Cardiac ventricle fibroblast (primary cell): Measurements from ENCODE around the gene SLC3A2. TPM values are rescaled to one million over a fixed set of nuclear protein-coding genes. Genes with fewer than 3 reads are reported as not detected.

Experiments
- total RNA-seq: library from RNA; depleted of rRNA; stranded (reverse); fragments of >200 nt; gene quantifications from 2 replicates; pipeline ENCODE4 v1.2.3, GENCODE V29; 2015

Gene SLC3A2
- total RNA-seq = 96.0 and 99.3 TPM in 2 replicates

DNA sequence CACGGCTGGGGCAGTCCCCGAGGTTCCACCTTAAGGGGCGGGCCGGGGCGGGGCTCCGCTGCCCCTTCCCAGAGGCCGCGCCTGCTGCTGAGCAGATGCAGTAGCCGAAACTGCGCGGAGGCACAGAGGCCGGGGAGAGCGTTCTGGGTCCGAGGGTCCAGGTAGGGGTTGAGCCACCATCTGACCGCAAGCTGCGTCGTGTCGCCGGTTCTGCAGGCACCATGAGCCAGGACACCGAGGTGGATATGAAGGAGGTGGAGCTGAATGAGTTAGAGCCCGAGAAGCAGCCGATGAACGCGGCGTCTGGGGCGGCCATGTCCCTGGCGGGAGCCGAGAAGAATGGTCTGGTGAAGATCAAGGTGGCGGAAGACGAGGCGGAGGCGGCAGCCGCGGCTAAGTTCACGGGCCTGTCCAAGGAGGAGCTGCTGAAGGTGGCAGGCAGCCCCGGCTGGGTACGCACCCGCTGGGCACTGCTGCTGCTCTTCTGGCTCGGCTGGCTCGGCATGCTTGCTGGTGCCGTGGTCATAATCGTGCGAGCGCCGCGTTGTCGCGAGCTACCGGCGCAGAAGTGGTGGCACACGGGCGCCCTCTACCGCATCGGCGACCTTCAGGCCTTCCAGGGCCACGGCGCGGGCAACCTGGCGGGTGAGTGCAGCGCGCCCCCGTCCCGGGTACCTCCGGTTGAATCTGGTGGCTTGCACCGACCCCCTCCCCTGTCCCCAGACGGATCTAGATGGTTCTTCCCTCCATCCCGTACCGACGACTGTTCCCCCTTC lies at the start of gene SLC3A2:
Gene SLC3A2, plus strand, starts transcription at position 94 of the 776 bp plus-strand sequence. Its CDS starts 128 bp downstream, at position 222.

DNA sequence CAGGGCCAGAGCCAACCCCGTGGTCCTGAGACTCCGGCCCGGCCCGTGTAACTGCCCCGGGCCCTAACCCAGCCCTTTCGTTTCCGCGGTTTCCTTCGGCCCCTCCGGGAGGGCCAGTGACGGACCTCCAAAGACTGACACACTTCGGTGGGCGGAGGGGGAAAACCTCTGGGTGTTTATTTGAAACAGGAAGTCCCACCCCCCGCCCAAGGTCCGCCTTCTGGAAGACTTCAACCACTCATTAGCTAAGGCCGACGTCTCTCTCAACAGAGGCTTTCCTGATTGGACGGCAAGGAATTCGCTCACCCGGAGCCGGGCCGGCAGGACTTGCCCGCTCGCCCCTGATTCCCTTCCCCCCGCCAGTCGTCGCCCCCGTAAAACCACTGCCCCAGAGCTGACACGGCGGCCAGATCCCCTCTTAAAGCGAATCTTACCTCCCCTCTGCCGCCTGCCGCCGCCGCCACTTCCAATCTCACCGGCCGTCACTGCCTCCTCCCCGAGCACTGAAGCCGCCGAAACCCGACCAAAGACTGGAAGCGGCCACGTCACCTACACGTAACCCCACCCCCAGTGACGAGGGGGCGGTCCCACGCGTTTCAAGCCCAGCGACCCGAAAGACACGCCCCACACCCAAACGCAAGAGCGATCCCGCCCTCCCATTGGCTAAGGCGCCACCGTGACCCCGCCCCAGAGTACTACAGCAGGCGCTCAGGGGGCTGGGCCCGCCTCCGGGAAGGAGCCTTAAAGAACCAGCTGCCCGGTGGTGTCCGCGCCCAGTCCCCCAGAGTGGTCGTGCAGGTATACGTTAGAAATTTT lies 49.0 kb upstream of the SLC3A2 start, which contains the start of gene STX5:
Gene STX5, minus strand, starts transcription at position 532 of the 816 bp plus-strand sequence. CDS start 808 bp downstream, outside the sequence.

DNA sequence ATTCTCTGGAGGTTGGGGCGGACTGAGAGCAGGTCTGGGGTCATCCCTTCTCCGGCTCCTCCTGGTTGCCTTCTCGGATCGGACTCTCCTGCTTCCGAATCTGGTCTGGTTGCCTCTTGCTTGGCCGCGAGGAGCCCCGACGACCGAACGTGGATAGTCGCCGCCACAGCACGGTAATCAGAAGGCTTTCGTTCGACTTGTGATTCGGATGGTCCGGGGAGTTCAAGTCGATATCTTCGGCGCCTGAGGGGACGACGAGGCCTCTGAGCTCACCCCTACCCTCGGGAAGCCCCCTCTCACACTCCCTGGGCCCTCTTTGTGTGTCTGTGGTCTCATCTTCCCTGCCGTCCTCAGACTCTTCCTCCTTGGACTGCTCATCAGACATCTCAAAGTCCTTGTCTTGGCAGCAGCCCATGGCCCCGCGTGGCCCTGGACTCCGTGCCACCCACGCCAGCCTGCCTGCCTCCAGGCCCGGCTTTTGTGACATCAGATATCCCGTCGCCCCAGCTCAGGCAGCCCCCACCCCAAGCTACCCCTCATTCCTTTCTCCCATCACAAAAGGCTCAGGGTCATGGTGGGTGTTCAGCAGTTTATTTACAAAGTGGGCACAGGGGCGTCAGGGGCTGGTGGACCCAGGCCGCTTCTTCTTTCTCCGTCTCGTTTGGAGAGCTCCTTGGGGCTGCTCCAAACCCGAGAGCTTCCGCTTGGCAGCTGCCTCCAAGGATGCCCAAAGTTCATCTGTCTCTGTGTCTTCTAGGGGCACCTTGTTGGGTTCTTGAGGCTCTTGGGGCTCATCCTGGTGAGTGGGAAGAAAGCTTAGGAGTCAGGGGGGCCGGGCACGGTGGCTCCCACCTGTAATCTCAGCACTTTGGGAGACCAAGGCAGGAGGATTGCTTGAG lies 48.1 kb upstream of the SLC3A2 start, which contains the start of gene TEX54:
Gene TEX54, minus strand, starts transcription at position 506 of the 899 bp plus-strand sequence.

DNA sequence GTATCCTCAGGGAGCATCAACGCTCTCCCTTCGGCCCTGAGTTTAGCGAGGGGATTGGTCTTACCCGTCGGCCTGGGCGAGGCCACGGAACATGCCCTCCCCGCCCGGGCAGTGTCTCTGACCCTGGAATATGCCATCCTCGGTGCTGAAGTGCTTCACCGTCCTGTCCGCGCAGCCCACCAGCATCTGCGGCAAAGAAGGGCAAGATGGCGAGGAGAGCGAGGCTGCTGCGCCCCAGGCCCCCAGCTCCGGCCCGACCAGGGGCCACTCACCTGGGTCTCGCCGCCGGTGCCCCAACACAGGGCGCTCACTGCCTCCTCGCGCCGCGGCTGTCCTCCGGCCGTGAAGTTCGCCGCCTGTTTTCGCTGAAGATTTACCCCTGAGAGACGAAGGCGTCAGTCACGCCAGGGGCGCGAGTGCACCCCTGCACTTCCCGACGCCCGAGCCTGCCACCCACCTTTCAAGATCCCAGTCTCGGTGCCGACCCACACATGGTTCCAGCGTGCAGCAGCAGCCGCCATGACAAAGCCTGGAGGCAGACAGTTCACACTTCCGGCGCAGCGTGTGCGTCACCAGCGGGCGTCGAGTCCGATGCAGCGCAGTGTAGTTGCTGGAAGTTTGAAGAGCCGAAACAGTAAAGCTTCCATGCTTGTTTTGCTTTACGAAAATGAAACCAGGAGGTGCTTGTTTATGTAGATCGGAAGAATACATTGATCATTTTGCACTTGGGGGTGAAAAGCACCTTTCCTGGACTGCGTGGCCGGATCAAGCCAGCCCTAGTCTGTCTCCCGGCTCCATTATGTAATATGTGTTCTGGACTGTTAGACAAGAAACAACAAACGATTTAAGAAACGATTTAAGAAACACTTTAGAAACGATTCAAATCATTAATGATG lies 41.4 kb upstream of the SLC3A2 start, which contains the start of gene WDR74:
Gene WDR74, minus strand, starts transcription at position 541 of the 896 bp plus-strand sequence. Its CDS starts 20 bp downstream, at position 521.

DNA sequence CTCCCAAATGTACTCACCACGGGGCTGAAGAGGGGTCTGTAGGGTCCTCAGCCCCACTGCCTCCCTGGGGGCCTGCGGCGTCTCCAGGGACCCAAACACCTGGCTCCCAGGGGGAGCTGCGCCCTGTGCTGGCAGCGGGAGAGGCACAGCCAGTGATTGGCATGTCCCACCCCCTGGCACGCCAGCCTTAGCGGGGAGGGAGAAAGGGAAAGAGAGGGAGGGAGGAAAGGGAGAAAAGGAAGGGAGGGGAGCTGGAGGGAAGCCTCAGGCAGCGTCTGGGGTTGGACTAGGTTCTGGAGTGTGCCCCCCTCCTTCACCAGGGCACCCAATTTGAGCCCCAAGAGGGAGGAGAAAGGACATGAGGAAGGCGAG lies 40.5 kb downstream of the SLC3A2 start, which contains the start of gene CHRM1:
Gene CHRM1, minus strand, starts transcription at position 163 of the 372 bp plus-strand sequence. CDS start 10,263 bp downstream, outside the sequence.

Other genes with a start within 250 kb of the SLC3A2 start
- gene GANAB, start 234.3 kb upstream of the SLC3A2 start, total RNA-seq = 322 and 338 TPM in 2 replicates
- gene INTS5, start 227.6 kb upstream of the SLC3A2 start, total RNA-seq = 24.1 and 26.5 TPM in 2 replicates
- 24.8 and 38.0 TPM in 2 replicates for gene C11orf98, start 215.7 kb upstream of the SLC3A2 start, total RNA-seq
- gene CSKMT, start 215.6 kb upstream of the SLC3A2 start, total RNA-seq = 2.4 and 3.7 TPM in 2 replicates
- 7.5 and 8.7 TPM in 2 replicates for gene UQCC3, start 209.2 kb upstream of the SLC3A2 start, total RNA-seq
- gene LBHD1, start 208.6 kb upstream of the SLC3A2 start, total RNA-seq = 4.2 and 7.4 TPM in 2 replicates
- gene UBXN1, start 201.8 kb upstream of the SLC3A2 start, total RNA-seq = 115 and 150 TPM in 2 replicates
- gene LRRN4CL, start 191.4 kb upstream of the SLC3A2 start, total RNA-seq = 8.5 and 15.5 TPM in 2 replicates
- gene BSCL2, start 173.5 kb upstream of the SLC3A2 start, total RNA-seq = 15.4 and 27.1 TPM in 2 replicates
- gene GNG3, start 173.2 kb upstream of the SLC3A2 start, total RNA-seq = not detected in 2 replicates
- gene HNRNPUL2, start 153.4 kb upstream of the SLC3A2 start, total RNA-seq = 18.1 and 23.8 TPM in 2 replicates
- gene TTC9C, start 152.4 kb upstream of the SLC3A2 start, total RNA-seq = 22.8 and 36.6 TPM in 2 replicates
- 9.4 and 10.8 TPM in 2 replicates for gene ZBTB3, start 126.7 kb upstream of the SLC3A2 start, total RNA-seq
- 66.3 and 67.2 TPM in 2 replicates for gene POLR2G, start 119.3 kb upstream of the SLC3A2 start, total RNA-seq
- gene TAF6L, start 109.5 kb upstream of the SLC3A2 start, total RNA-seq = 11.8 and 13.9 TPM in 2 replicates
- gene TMEM179B, start 93.5 kb upstream of the SLC3A2 start, total RNA-seq = 60.1 and 80.1 TPM in 2 replicates
- gene TMEM223, start 88.9 kb upstream of the SLC3A2 start, total RNA-seq = 25.8 and 27.7 TPM in 2 replicates
- gene NXF1, start 75.5 kb upstream of the SLC3A2 start, total RNA-seq = 33.1 and 35.5 TPM in 2 replicates
- gene STX5, start 48.8 kb upstream of the SLC3A2 start, total RNA-seq = 31.7 and 41.2 TPM in 2 replicates
- gene TEX54, start 48.1 kb upstream of the SLC3A2 start, total RNA-seq = not detected in 2 replicates
- 24.5 and 29.2 TPM in 2 replicates for gene WDR74, start 41.3 kb upstream of the SLC3A2 start, total RNA-seq
- not detected in 2 replicates for gene CHRM1, start 40.5 kb downstream of the SLC3A2 start, total RNA-seq
- not detected in 2 replicates for gene SLC22A6, start 104.1 kb downstream of the SLC3A2 start, total RNA-seq
- gene SLC22A8, start 134.9 kb downstream of the SLC3A2 start, total RNA-seq = not detected in 2 replicates